ENCODE measurements around the gene SNAP47. TPM values are rescaled to one million over a fixed set of nuclear protein-coding genes. Genes with fewer than 3 reads are reported as not detected.

Gene SNAP47
- total and polyA plus RNA-seq, 9 of the 15 experiments (the other 6 are each of a cell fraction or from before 2014, with no cell fraction given) = 2.5 to 41.3 (median 32.6) TPM

GRCh38 chr1:227788271-227789083 is 53.2 kb downstream of the SNAP47 start (continued):
- TF ChIP-seq, protein P1, sequence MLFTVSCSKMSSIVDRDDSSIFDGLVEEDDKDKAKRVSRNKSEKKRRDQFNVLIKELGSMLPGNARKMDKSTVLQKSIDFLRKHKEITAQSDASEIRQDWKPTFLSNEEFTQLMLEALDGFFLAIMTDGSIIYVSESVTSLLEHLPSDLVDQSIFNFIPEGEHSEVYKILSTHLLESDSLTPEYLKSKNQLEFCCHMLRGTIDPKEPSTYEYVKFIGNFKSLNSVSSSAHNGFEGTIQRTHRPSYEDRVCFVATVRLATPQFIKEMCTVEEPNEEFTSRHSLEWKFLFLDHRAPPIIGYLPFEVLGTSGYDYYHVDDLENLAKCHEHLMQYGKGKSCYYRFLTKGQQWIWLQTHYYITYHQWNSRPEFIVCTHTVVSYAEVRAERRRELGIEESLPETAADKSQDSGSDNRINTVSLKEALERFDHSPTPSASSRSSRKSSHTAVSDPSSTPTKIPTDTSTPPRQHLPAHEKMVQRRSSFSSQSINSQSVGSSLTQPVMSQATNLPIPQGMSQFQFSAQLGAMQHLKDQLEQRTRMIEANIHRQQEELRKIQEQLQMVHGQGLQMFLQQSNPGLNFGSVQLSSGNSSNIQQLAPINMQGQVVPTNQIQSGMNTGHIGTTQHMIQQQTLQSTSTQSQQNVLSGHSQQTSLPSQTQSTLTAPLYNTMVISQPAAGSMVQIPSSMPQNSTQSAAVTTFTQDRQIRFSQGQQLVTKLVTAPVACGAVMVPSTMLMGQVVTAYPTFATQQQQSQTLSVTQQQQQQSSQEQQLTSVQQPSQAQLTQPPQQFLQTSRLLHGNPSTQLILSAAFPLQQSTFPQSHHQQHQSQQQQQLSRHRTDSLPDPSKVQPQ (CRISPR knock-in tag; IDR thresholded peaks at IDR 0.05; ENCODE audit: borderline replicate concordance) = no peak
- TF ChIP-seq EWSR1 (IDR thresholded peaks at IDR 0.05; ENCODE audit: borderline replicate concordance, low read depth, partially characterized antibody) (no peak), SOX6 (IDR thresholded peaks at IDR 0.05) (no peak), ZNF354B (CRISPR knock-in tag; IDR thresholded peaks at IDR 0.05) (no peak), ZNF184 (CRISPR knock-in tag; IDR thresholded peaks at IDR 0.05) (no peak), ZNF76 (CRISPR knock-in tag; IDR thresholded peaks at IDR 0.05; ENCODE audit: borderline replicate concordance) (no peak), VEZF1 (CRISPR knock-in tag; IDR thresholded peaks at IDR 0.05) (peak; percentile 52)
- TF ChIP-seq, protein P2, sequence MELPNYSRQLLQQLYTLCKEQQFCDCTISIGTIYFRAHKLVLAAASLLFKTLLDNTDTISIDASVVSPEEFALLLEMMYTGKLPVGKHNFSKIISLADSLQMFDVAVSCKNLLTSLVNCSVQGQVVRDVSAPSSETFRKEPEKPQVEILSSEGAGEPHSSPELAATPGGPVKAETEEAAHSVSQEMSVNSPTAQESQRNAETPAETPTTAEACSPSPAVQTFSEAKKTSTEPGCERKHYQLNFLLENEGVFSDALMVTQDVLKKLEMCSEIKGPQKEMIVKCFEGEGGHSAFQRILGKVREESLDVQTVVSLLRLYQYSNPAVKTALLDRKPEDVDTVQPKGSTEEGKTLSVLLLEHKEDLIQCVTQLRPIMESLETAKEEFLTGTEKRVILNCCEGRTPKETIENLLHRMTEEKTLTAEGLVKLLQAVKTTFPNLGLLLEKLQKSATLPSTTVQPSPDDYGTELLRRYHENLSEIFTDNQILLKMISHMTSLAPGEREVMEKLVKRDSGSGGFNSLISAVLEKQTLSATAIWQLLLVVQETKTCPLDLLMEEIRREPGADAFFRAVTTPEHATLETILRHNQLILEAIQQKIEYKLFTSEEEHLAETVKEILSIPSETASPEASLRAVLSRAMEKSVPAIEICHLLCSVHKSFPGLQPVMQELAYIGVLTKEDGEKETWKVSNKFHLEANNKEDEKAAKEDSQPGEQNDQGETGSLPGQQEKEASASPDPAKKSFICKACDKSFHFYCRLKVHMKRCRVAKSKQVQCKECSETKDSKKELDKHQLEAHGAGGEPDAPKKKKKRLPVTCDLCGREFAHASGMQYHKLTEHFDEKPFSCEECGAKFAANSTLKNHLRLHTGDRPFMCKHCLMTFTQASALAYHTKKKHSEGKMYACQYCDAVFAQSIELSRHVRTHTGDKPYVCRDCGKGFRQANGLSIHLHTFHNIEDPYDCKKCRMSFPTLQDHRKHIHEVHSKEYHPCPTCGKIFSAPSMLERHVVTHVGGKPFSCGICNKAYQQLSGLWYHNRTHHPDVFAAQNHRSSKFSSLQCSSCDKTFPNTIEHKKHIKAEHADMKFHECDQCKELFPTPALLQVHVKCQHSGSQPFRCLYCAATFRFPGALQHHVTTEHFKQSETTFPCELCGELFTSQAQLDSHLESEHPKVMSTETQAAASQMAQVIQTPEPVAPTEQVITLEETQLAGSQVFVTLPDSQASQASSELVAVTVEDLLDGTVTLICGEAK (IDR thresholded peaks at IDR 0.05) = no peak
- TF ChIP-seq, protein P2 (CRISPR knock-in tag; IDR thresholded peaks at IDR 0.05) = no peak
- TF ChIP-seq, protein P3, sequence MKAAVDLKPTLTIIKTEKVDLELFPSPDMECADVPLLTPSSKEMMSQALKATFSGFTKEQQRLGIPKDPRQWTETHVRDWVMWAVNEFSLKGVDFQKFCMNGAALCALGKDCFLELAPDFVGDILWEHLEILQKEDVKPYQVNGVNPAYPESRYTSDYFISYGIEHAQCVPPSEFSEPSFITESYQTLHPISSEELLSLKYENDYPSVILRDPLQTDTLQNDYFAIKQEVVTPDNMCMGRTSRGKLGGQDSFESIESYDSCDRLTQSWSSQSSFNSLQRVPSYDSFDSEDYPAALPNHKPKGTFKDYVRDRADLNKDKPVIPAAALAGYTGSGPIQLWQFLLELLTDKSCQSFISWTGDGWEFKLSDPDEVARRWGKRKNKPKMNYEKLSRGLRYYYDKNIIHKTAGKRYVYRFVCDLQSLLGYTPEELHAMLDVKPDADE (conservative IDR thresholded peaks at IDR 0.05; ENCODE audit: control insufficient read depth, low read depth, low read length) = no peak; the same call in 1 of the 2 replicates
